Muscle layer of duodenum (tissue), 2 donors: ENCODE results near the gene NUDT9.
"Not testable (repeated sequence)": the region's sequence is repeated elsewhere in the genome, so short reads cannot be mapped to it uniquely, and the experiment has no call there.

Experiments used
- H3K27ac ChIP-seq: one replicate; pipeline ENCODE4 v1.7.0; 2013; ENCODE audit warnings: mild to moderate bottlenecking, low read length
- H3K27me3 ChIP-seq: one replicate; pipeline ENCODE4 v1.7.0; 2013; ENCODE audit warnings: low read depth, mild to moderate bottlenecking, control low read depth, low read length
- H3K36me3 ChIP-seq, 2 donors: one replicate each; pipeline ENCODE4 v1.7.0; 2013; ENCODE audit warnings: low read length in 2 of 2, control low read depth in 1 of 2, mild to moderate bottlenecking in 1 of 2; ENCODE audit not compliant: insufficient read depth in 2 of 2, control insufficient read depth in 1 of 2
- H3K4me1 ChIP-seq, 2 donors: one replicate each; pipeline ENCODE4 v1.7.0; 2013; ENCODE audit warnings: low read length in 2 of 2, mild to moderate bottlenecking in 2 of 2, control low read depth in 1 of 2, moderate library complexity in 1 of 2; ENCODE audit not compliant: insufficient read depth in 2 of 2, control insufficient read depth in 1 of 2
- H3K4me3 ChIP-seq, 2 donors: one replicate each; pipeline ENCODE4 v1.7.0; 2013; ENCODE audit warnings: low read length in 2 of 2, low read depth in 1 of 2, mild to moderate bottlenecking in 1 of 2
- H3K9me3 ChIP-seq, 2 donors: one replicate each; pipeline ENCODE4 v1.7.0; 2013; ENCODE audit warnings: low read length in 2 of 2, control low read depth in 1 of 2, mild to moderate bottlenecking in 1 of 2; ENCODE audit not compliant: control insufficient read depth in 1 of 2
- donor health status: healthy.

NUDT9 gene

GRCh38 chr4:87422104-87423052, at the start of gene NUDT9:
TSS of gene NUDT9 (plus strand) at chr4:87422573. CDS start at chr4:87422906, 333 bp downstream.
- no peaks in the 10 kb centered on the region for H3K9me3 ChIP-seq
- peaks cover 3 to 14% of the 10 kb centered on the region in 2 donors for H3K4me1 ChIP-seq
- H3K27me3 ChIP-seq, result no peaks in the 10 kb centered on the region
- H3K36me3 ChIP-seq, result no peaks in the 10 kb centered on the region
- H3K27ac ChIP-seq, result peak within 1 kb of the TSS; percentile 98
- peak within 1 kb of the TSS; percentile 88 to 98 for H3K4me3 ChIP-seq

GRCh38 chr4:87375719-87376291, 46.6 kb upstream of the NUDT9 start:
- Histone ChIP-seq H3K9me3 (no peaks in the 10 kb centered on the region), H3K4me1 (peaks cover 0 to 3% of the 10 kb centered on the region in 2 donors), H3K36me3 (peaks cover 18 to 28% of the 10 kb centered on the region in 2 donors), H3K27ac (no peak overlapping the region), H3K4me3 (no peak overlapping the region), H3K27me3 (no peaks in the 10 kb centered on the region)

- peaks cover 7 to 24% of the 10 kb centered on the region in 2 donors for H3K36me3 ChIP-seq
- H3K27ac ChIP-seq, result no peak overlapping the region
- H3K4me3 ChIP-seq, result no peak overlapping the region
- H3K9me3 ChIP-seq, result no peaks in the 10 kb centered on the region
- peaks cover 0 to 3% of the 10 kb centered on the region in 2 donors for H3K4me1 ChIP-seq
- no peaks in the 10 kb centered on the region for H3K27me3 ChIP-seq
These were observed 44.6 kb upstream of the NUDT9 start for GRCh38 chr4:87377816-87378215.

- Histone ChIP-seq H3K4me3 (no peak overlapping the region), H3K27ac (no peak overlapping the region), H3K27me3 (no peaks in the 10 kb centered on the region), H3K36me3 (peaks cover 2 to 12% of the 10 kb centered on the region in 2 donors), H3K9me3 (no peaks in the 10 kb centered on the region), H3K4me1 (peaks cover 0 to under 1% of the 10 kb centered on the region in 2 donors)
These were observed 40.3 kb upstream of the NUDT9 start for GRCh38 chr4:87382116-87382515.

- Histone ChIP-seq H3K36me3 (peaks cover 2 to 12% of the 10 kb centered on the region in 2 donors), H3K4me1 (peaks cover 0 to 7% of the 10 kb centered on the region in 2 donors), H3K27ac (no peak overlapping the region), H3K4me3 (no peak overlapping the region), H3K9me3 (no peaks in the 10 kb centered on the region), H3K27me3 (no peaks in the 10 kb centered on the region)
These were observed 39.4 kb upstream of the NUDT9 start for GRCh38 chr4:87382931-87383330.

- not testable (repeated sequence) for H3K4me3 ChIP-seq, H3K27ac ChIP-seq, H3K9me3 ChIP-seq, H3K27me3 ChIP-seq
- Histone ChIP-seq H3K4me1 (peaks cover 0 to 12% of the 10 kb centered on the region in 2 donors), H3K36me3 (peaks cover 2 to 12% of the 10 kb centered on the region in 2 donors)
These were observed 37.8 kb upstream of the NUDT9 start for GRCh38 chr4:87384466-87385132.

GRCh38 chr4:87387237-87387636, 35.1 kb upstream of the NUDT9 start:
- peaks cover 0 to 3% of the 10 kb centered on the region in 2 donors for H3K9me3 ChIP-seq
- H3K36me3 ChIP-seq, result no peaks in the 10 kb centered on the region
- H3K27ac ChIP-seq, result no peak overlapping the region
- H3K27me3 ChIP-seq, result no peaks in the 10 kb centered on the region
- H3K4me3 ChIP-seq, result peak overlapping the region in 1 of 2 donors; percentile 41
- peaks cover 4 to 19% of the 10 kb centered on the region in 2 donors for H3K4me1 ChIP-seq

- H3K27me3 ChIP-seq, result no peaks in the 10 kb centered on the region
- H3K4me1 ChIP-seq, result peaks cover 7 to 19% of the 10 kb centered on the region in 2 donors
- H3K27ac ChIP-seq, result no peak overlapping the region
- peak overlapping the region; percentile 37 to 63 for H3K4me3 ChIP-seq
- no peaks in the 10 kb centered on the region for H3K36me3 ChIP-seq
- peaks cover 0 to 3% of the 10 kb centered on the region in 2 donors for H3K9me3 ChIP-seq
These were observed 33.5 kb upstream of the NUDT9 start for GRCh38 chr4:87388901-87389300.

GRCh38 chr4:87390055-87390454, 32.3 kb upstream of the NUDT9 start:
- not testable (repeated sequence) for H3K36me3 ChIP-seq, H3K9me3 ChIP-seq, H3K27me3 ChIP-seq
- peaks cover 7 to 19% of the 10 kb centered on the region in 2 donors for H3K4me1 ChIP-seq
- peak overlapping the region; percentile 82 to 99 for H3K4me3 ChIP-seq
- H3K27ac ChIP-seq, result peak overlapping the region; percentile 97

GRCh38 chr4:87390551-87390890, 31.9 kb upstream of the NUDT9 start:
- Histone ChIP-seq H3K27ac (peak overlapping the region; percentile 97), H3K4me3 (peak overlapping the region; percentile 82 to 99), H3K27me3 (no peaks in the 10 kb centered on the region), H3K4me1 (peaks cover 7 to 19% of the 10 kb centered on the region in 2 donors), H3K36me3 (no peaks in the 10 kb centered on the region), H3K9me3 (peaks cover 0 to 3% of the 10 kb centered on the region in 2 donors)
